Osteocyte (in vitro differentiated cells): Measurements from ENCODE around the gene AKT2. TPM values are rescaled to one million over a fixed set of nuclear protein-coding genes. Genes with fewer than 3 reads are reported as not detected.
A peak's percentile ranks its signal among the peaks of the same experiment; 100 is the strongest.

ENCODE experiments used
- DNase-seq: peaks from one replicate; pipeline ENCODE4 v3.0.0; 2021; ENCODE audit warnings: mixed read lengths; ENCODE audit not compliant: unreplicated experiment; ENCODE audit errors: extremely low spot score
- H3K27ac Mint-ChIP-seq: one replicate; pipeline ENCODE4 v1.8.0; 2021; ENCODE audit warnings: mild to moderate bottlenecking, mixed read lengths; ENCODE audit not compliant: unreplicated experiment
- H3K27me3 Mint-ChIP-seq: one replicate; pipeline ENCODE4 v1.8.0; 2021; ENCODE audit warnings: mixed read lengths; ENCODE audit not compliant: unreplicated experiment
- H3K36me3 Mint-ChIP-seq: one replicate; pipeline ENCODE4 v1.8.0; 2021; ENCODE audit warnings: mixed read lengths; ENCODE audit not compliant: unreplicated experiment
- H3K4me1 Mint-ChIP-seq: one replicate; pipeline ENCODE4 v1.8.0; 2021; ENCODE audit warnings: mixed read lengths; ENCODE audit not compliant: unreplicated experiment
- H3K4me3 Mint-ChIP-seq: one replicate; pipeline ENCODE4 v1.8.0; 2021; ENCODE audit warnings: mild to moderate bottlenecking, moderate library complexity, mixed read lengths; ENCODE audit not compliant: unreplicated experiment
- H3K9me3 Mint-ChIP-seq: one replicate; pipeline ENCODE4 v1.8.0; 2021; ENCODE audit warnings: mixed read lengths; ENCODE audit not compliant: unreplicated experiment
- total RNA-seq: library from RNA; stranded (reverse); gene quantifications from 2 replicates; pipeline ENCODE4 v1.2.1, GENCODE V29; 2021
- TF ChIP-seq, protein P1 (sequence below): fragments of 200-600 bp; sonication (generic); IDR thresholded peaks from 2 replicates; pipeline ENCODE4 v1.5.0; 2021; ENCODE audit warnings: antibody characterized with exemption, mild to moderate bottlenecking, moderate library complexity

AKT2 gene
- total RNA-seq, 1 donor from 2014 or later, result 152 TPM

DNA sequence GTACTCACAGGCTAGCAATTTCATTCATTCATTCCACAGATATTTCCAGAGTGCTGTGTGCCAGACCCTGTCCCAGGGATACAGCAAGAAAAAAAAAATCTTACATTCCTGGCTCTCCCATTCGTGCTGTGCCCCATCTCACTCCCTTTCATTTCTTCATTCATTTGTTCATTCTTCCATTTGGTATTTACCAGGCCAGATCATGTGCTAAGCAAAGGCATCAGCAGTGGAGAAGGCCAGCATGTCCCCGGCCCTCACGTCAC is 91.6 kb downstream of the AKT2 start:
- DNase-seq, result no peak
- no peaks in the 10 kb centered on the region for H3K9me3 Mint-ChIP-seq
- H3K36me3 Mint-ChIP-seq, result peaks cover 3% of the 10 kb centered on the region
- no peak overlapping the region for H3K27ac Mint-ChIP-seq
- H3K4me1 Mint-ChIP-seq, result peaks cover 20% of the 10 kb centered on the region
- peak overlapping the region; percentile 8 for H3K4me3 Mint-ChIP-seq
- TF ChIP-seq, protein P1, sequence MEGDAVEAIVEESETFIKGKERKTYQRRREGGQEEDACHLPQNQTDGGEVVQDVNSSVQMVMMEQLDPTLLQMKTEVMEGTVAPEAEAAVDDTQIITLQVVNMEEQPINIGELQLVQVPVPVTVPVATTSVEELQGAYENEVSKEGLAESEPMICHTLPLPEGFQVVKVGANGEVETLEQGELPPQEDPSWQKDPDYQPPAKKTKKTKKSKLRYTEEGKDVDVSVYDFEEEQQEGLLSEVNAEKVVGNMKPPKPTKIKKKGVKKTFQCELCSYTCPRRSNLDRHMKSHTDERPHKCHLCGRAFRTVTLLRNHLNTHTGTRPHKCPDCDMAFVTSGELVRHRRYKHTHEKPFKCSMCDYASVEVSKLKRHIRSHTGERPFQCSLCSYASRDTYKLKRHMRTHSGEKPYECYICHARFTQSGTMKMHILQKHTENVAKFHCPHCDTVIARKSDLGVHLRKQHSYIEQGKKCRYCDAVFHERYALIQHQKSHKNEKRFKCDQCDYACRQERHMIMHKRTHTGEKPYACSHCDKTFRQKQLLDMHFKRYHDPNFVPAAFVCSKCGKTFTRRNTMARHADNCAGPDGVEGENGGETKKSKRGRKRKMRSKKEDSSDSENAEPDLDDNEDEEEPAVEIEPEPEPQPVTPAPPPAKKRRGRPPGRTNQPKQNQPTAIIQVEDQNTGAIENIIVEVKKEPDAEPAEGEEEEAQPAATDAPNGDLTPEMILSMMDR, result no peak
- H3K27me3 Mint-ChIP-seq, result no peaks in the 10 kb centered on the region

DNA sequence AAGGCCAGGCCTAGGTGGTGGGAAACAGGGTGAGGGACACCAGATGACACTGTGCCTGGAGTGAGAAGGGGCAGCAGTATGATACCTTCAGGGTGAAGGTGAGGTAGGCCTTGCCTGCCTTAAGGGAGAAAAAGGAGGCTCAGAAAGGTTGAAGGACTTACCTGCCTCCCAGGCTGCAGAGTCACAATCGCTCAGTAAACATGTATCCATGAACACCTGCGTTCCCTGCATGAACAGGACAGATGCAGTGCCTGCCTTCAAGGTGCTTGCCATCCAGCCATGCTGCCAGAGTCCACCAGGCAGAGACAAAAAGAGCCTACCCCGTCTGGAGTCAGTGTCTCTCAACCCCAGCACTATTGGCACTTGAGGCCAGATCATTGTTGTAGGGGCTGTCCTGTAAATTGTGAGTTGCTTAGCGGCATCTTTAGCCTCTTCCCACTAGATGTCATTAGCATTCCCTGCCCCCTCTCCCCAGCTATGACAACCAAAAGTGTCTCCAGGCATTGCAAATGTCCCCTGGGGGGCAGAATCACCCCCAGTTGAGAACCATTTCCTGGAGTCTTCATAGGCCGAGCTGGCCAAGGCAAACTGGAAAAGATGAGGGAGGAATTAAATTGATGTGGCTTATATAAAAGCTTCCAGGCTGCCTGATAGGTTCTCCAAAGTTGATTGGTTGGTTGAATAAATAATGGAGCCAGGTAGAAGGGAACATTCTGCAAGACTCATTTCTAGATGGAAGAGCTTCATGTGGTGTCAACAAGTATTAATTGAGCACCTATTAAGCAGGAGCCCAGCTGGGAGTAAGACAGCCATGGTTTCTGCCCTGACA is 92.2 kb downstream of the AKT2 start:
- H3K27ac Mint-ChIP-seq, result no peak overlapping the region

DNA sequence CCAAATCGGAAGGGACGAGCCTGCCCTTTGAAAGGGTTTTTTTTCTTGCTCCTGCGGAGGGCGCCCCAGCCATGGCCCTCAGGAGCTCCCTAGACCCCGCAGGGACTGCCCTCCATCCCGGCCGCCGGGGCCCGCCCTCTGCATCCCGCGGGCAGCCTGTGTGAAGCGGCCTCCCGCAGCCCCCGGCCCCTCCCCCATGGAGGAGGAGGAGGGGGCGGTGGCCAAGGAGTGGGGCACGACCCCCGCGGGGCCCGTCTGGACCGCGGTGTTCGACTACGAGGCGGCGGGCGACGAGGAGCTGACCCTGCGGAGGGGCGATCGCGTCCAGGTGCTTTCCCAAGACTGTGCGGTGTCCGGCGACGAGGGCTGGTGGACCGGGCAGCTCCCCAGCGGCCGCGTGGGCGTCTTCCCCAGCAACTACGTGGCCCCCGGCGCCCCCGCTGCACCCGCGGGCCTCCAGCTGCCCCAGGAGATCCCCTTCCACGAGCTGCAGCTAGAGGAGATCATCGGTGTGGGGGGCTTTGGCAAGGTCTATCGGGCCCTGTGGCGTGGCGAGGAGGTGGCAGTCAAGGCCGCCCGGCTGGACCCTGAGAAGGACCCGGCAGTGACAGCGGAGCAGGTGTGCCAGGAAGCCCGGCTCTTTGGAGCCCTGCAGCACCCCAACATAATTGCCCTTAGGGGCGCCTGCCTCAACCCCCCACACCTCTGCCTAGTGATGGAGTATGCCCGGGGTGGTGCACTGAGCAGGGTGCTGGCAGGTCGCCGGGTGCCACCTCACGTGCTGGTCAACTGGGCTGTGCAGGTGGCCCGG is 93.1 kb downstream of the AKT2 start:
- H3K9me3 Mint-ChIP-seq, result no peaks in the 10 kb centered on the region
- no peaks in the 10 kb centered on the region for H3K27me3 Mint-ChIP-seq

More for the DNA sequence above, 92.2 kb downstream of the AKT2 start:
- Mint-ChIP-seq H3K36me3 (peaks cover 2% of the 10 kb centered on the region), H3K4me1 (peaks cover 20% of the 10 kb centered on the region), H3K27me3 (no peaks in the 10 kb centered on the region), H3K4me3 (peak overlapping the region; percentile 55), H3K9me3 (no peaks in the 10 kb centered on the region)
- TF ChIP-seq, protein P1, result no peak
- no peak for DNase-seq

DNA sequence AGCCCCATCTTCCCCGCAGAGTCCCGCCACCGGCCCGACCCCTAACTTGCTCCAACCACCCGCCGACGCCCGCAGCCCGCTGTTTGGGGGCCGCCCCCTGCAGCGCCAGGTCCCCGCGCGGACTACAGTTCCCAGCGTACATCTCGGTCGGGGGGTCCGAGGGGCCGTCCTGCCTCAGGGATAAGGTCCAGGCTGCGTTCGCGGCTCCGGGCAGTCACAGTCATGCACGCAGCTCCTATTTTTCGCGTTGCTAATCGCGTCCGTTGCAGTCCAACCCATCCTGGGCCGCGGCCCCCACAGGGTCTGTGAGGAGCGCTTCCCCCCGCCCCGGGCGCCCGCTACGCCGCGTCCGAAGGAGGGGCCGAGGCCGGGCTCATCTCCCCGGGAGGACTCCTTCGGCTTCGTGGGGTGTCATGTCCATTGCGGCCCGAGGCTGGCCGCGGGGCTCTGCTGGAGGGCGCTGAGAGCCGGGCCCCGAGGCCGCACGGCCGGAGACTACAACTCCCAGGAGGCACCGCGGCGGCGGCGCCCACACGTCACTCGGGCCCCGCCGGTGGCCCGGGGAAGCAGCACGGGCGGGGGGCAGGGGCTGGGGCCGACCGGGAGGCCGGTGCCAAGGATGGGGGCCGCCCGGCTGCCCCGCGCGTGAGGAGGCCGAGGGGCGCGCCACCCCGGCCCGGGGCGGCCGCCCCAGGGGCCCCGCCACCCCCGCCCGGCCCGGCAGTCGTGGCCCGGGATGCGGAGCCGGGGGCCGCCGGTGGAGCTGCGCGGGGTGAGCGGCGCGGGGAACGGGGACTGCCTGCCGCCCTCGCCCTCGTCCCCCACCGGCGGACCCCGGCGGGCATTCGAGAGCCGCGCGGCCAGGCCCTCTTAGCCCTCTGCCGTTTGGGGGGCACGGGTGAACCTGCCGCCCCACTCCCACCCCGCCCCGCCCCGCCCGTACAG is 94.0 kb downstream of the AKT2 start, which contains the start of gene MAP3K10:
Gene MAP3K10, plus strand, starts transcription at position 536 of the 945 bp plus-strand sequence. CDS start 606 bp downstream, outside the sequence.
- Mint-ChIP-seq H3K9me3 (no peaks in the 10 kb centered on the region), H3K4me1 (peaks cover 20% of the 10 kb centered on the region), H3K36me3 (no peaks in the 10 kb centered on the region), H3K27ac (peak within 1 kb of the TSS; percentile 68), H3K27me3 (no peaks in the 10 kb centered on the region), H3K4me3 (peak within 1 kb of the TSS; percentile 83)
- TF ChIP-seq, protein P1, result no peak
- DNase-seq, result peak; percentile 88

More for the DNA sequence above, 93.1 kb downstream of the AKT2 start:
- Mint-ChIP-seq H3K36me3 (no peaks in the 10 kb centered on the region), H3K4me1 (peaks cover 20% of the 10 kb centered on the region), H3K27ac (no peak overlapping the region), H3K4me3 (peak overlapping the region; percentile 55)
- no peak for DNase-seq
- TF ChIP-seq, protein P1, result no peak
